HFF-Myc (cell line): ENCODE results near the gene CILP2.

ENCODE experiments used
- DNase-seq: peaks from one replicate; pipeline ENCODE4 v3.0.0-alpha.2; 2011; ENCODE audit warnings: low read depth; ENCODE audit errors: extremely low read depth
- H3K4me3 ChIP-seq: replicated peaks from 2 replicates; pipeline ENCODE4 v1.5.1; 2011; ENCODE audit warnings: low read depth, mild to moderate bottlenecking, control low read depth, low read length
- CTCF ChIP-seq: IDR thresholded peaks from 2 replicates; pipeline ENCODE4 v1.5.1; 2012; ENCODE audit warnings: mild to moderate bottlenecking, low read depth, low read length, control low read depth; ENCODE audit errors: missing control alignments

CILP2 gene

GRCh38 chr19:19515642-19516519 lies 22.2 kb upstream of the CILP2 start, which contains the start of gene NDUFA13:
Gene NDUFA13, plus strand, starts transcription at chr19:19516225. Its CDS starts 14 bp downstream, at chr19:19516239.
- H3K4me3 ChIP-seq, result peak within 1 kb of the TSS; percentile 95
- TF ChIP-seq CTCF, result no peak
- peak; percentile 87 for DNase-seq

GRCh38 chr19:19517235-19517619 lies 20.8 kb upstream of the CILP2 start:
- TF ChIP-seq CTCF, result no peak
- H3K4me3 ChIP-seq, result peak overlapping the region; percentile 95

GRCh38 chr19:19520989-19521388 lies 17.1 kb upstream of the CILP2 start:
- no peak overlapping the region for H3K4me3 ChIP-seq
- DNase-seq, result no peak
- TF ChIP-seq CTCF, result no peak

More at GRCh38 chr19:19517235-19517619, 20.8 kb upstream of the CILP2 start:
- no peak for DNase-seq

GRCh38 chr19:19523177-19523576 lies 14.9 kb upstream of the CILP2 start:
- TF ChIP-seq CTCF, result no peak
- no peak for DNase-seq
- no peak overlapping the region for H3K4me3 ChIP-seq

- no peak for DNase-seq
- no peak overlapping the region for H3K4me3 ChIP-seq
- TF ChIP-seq CTCF, result no peak
Observed at GRCh38 chr19:19524053-19524452, 14.0 kb upstream of the CILP2 start.

- DNase-seq, result no peak
- H3K4me3 ChIP-seq, result no peak overlapping the region
- TF ChIP-seq CTCF, result no peak
Observed at GRCh38 chr19:19525611-19526380, 12.3 kb upstream of the CILP2 start.
